ENCODE measurements around the gene ROCK1.

Gene ROCK1

GRCh38 chr18:21101172-21101571, 10.4 kb downstream of the ROCK1 start:
- Histone ChIP-seq H3K27me3 (ENCODE audit: control insufficient read depth in 1 of 2, insufficient read depth in 2 of 2, low read length in 2 of 2) (no peaks in the 10 kb centered on the region), H3K36me3 (ENCODE audit: control insufficient read depth in 2 of 2, insufficient read depth in 2 of 2, low read length in 2 of 2) (no peaks in the 10 kb centered on the region), H3K4me1 (ENCODE audit: control insufficient read depth, insufficient read depth, low read length) (peaks cover 3% of the 10 kb centered on the region), H3K9ac (ENCODE audit: low read length in 2 of 2) (no peak overlapping the region), H3K4me3 (ENCODE audit: low read length in 2 of 2) (no peak overlapping the region), H3K9me3 (ENCODE audit: control insufficient read depth in 2 of 2, low read length in 2 of 2) (no peaks in the 10 kb centered on the region), H3K27ac (ENCODE audit: low read length) (no peak overlapping the region)

GRCh38 chr18:21100678-21101077, 10.9 kb downstream of the ROCK1 start:
- Histone ChIP-seq H3K27ac (ENCODE audit: low read length) (no peak overlapping the region), H3K4me1 (ENCODE audit: control insufficient read depth, insufficient read depth, low read length) (peaks cover 3% of the 10 kb centered on the region), H3K9me3 (ENCODE audit: control insufficient read depth in 2 of 2, low read length in 2 of 2) (no peaks in the 10 kb centered on the region), H3K4me3 (ENCODE audit: low read length in 2 of 2) (no peak overlapping the region), H3K36me3 (ENCODE audit: control insufficient read depth in 2 of 2, insufficient read depth in 2 of 2, low read length in 2 of 2) (no peaks in the 10 kb centered on the region), H3K9ac (ENCODE audit: low read length in 2 of 2) (no peak overlapping the region), H3K27me3 (ENCODE audit: control insufficient read depth in 1 of 2, insufficient read depth in 2 of 2, low read length in 2 of 2) (no peaks in the 10 kb centered on the region)

GRCh38 chr18:21100146-21100545, 11.5 kb downstream of the ROCK1 start:
- H3K9ac ChIP-seq (ENCODE audit: low read length in 2 of 2) = no peak overlapping the region
- H3K4me1 ChIP-seq (ENCODE audit: control insufficient read depth, insufficient read depth, low read length) = peaks cover 3% of the 10 kb centered on the region
- no peaks in the 10 kb centered on the region for H3K9me3 ChIP-seq (ENCODE audit: control insufficient read depth in 2 of 2, low read length in 2 of 2)

GRCh38 chr18:21099442-21099841, 12.2 kb downstream of the ROCK1 start:
- peaks cover 3% of the 10 kb centered on the region for H3K4me1 ChIP-seq (ENCODE audit: control insufficient read depth, insufficient read depth, low read length)
- no peaks in the 10 kb centered on the region for H3K27me3 ChIP-seq (ENCODE audit: control insufficient read depth in 1 of 2, insufficient read depth in 2 of 2, low read length in 2 of 2)
- H3K9me3 ChIP-seq (ENCODE audit: control insufficient read depth in 2 of 2, low read length in 2 of 2) = no peaks in the 10 kb centered on the region
- H3K4me3 ChIP-seq (ENCODE audit: low read length in 2 of 2) = no peak overlapping the region
- no peak overlapping the region for H3K9ac ChIP-seq (ENCODE audit: low read length in 2 of 2)
- H3K36me3 ChIP-seq (ENCODE audit: control insufficient read depth in 2 of 2, insufficient read depth in 2 of 2, low read length in 2 of 2) = no peaks in the 10 kb centered on the region
- H3K27ac ChIP-seq (ENCODE audit: low read length) = no peak overlapping the region

More at GRCh38 chr18:21100146-21100545, 11.5 kb downstream of the ROCK1 start:
- H3K4me3 ChIP-seq (ENCODE audit: low read length in 2 of 2) = no peak overlapping the region
- no peak overlapping the region for H3K27ac ChIP-seq (ENCODE audit: low read length)
- H3K36me3 ChIP-seq (ENCODE audit: control insufficient read depth in 2 of 2, insufficient read depth in 2 of 2, low read length in 2 of 2) = no peaks in the 10 kb centered on the region
- H3K27me3 ChIP-seq (ENCODE audit: control insufficient read depth in 1 of 2, insufficient read depth in 2 of 2, low read length in 2 of 2) = no peaks in the 10 kb centered on the region

GRCh38 chr18:21096760-21097159, 14.9 kb downstream of the ROCK1 start:
- H3K36me3 ChIP-seq (ENCODE audit: control insufficient read depth in 2 of 2, insufficient read depth in 2 of 2, low read length in 2 of 2) = no peaks in the 10 kb centered on the region
- no peak overlapping the region for H3K9ac ChIP-seq (ENCODE audit: low read length in 2 of 2)
- no peaks in the 10 kb centered on the region for H3K4me1 ChIP-seq (ENCODE audit: control insufficient read depth, insufficient read depth, low read length)

GRCh38 chr18:21093133-21093532, 18.5 kb downstream of the ROCK1 start:
- H3K9ac ChIP-seq (ENCODE audit: low read length in 2 of 2) = no peak overlapping the region
- H3K27me3 ChIP-seq (ENCODE audit: control insufficient read depth in 1 of 2, insufficient read depth in 2 of 2, low read length in 2 of 2) = no peaks in the 10 kb centered on the region
- H3K4me3 ChIP-seq (ENCODE audit: low read length in 2 of 2) = no peak overlapping the region
- no peaks in the 10 kb centered on the region for H3K9me3 ChIP-seq (ENCODE audit: control insufficient read depth in 2 of 2, low read length in 2 of 2)
- H3K4me1 ChIP-seq (ENCODE audit: control insufficient read depth, insufficient read depth, low read length) = no peaks in the 10 kb centered on the region
- H3K27ac ChIP-seq (ENCODE audit: low read length) = no peak overlapping the region
- no peaks in the 10 kb centered on the region for H3K36me3 ChIP-seq (ENCODE audit: control insufficient read depth in 2 of 2, insufficient read depth in 2 of 2, low read length in 2 of 2)

More at GRCh38 chr18:21096760-21097159, 14.9 kb downstream of the ROCK1 start:
- H3K4me3 ChIP-seq (ENCODE audit: low read length in 2 of 2) = no peak overlapping the region
- H3K9me3 ChIP-seq (ENCODE audit: control insufficient read depth in 2 of 2, low read length in 2 of 2) = no peaks in the 10 kb centered on the region
- no peaks in the 10 kb centered on the region for H3K27me3 ChIP-seq (ENCODE audit: control insufficient read depth in 1 of 2, insufficient read depth in 2 of 2, low read length in 2 of 2)
- H3K27ac ChIP-seq (ENCODE audit: low read length) = no peak overlapping the region

GRCh38 chr18:21090680-21091079, 20.9 kb downstream of the ROCK1 start:
- H3K9ac ChIP-seq (ENCODE audit: low read length in 2 of 2) = no peak overlapping the region
- H3K4me3 ChIP-seq (ENCODE audit: low read length in 2 of 2) = no peak overlapping the region
- no peaks in the 10 kb centered on the region for H3K4me1 ChIP-seq (ENCODE audit: control insufficient read depth, insufficient read depth, low read length)
- H3K36me3 ChIP-seq (ENCODE audit: control insufficient read depth in 2 of 2, insufficient read depth in 2 of 2, low read length in 2 of 2) = no peaks in the 10 kb centered on the region
- H3K27ac ChIP-seq (ENCODE audit: low read length) = no peak overlapping the region
- no peaks in the 10 kb centered on the region for H3K9me3 ChIP-seq (ENCODE audit: control insufficient read depth in 2 of 2, low read length in 2 of 2)
- H3K27me3 ChIP-seq (ENCODE audit: control insufficient read depth in 1 of 2, insufficient read depth in 2 of 2, low read length in 2 of 2) = no peaks in the 10 kb centered on the region

GRCh38 chr18:21085579-21086166, 25.9 kb downstream of the ROCK1 start:
- Histone ChIP-seq H3K4me3 (ENCODE audit: low read length in 2 of 2) (no peak overlapping the region), H3K27ac (ENCODE audit: low read length) (no peak overlapping the region), H3K27me3 (ENCODE audit: control insufficient read depth in 1 of 2, insufficient read depth in 2 of 2, low read length in 2 of 2) (no peaks in the 10 kb centered on the region), H3K9ac (ENCODE audit: low read length in 2 of 2) (no peak overlapping the region), H3K36me3 (ENCODE audit: control insufficient read depth in 2 of 2, insufficient read depth in 2 of 2, low read length in 2 of 2) (no peaks in the 10 kb centered on the region), H3K9me3 (ENCODE audit: control insufficient read depth in 2 of 2, low read length in 2 of 2) (no peaks in the 10 kb centered on the region), H3K4me1 (ENCODE audit: control insufficient read depth, insufficient read depth, low read length) (no peaks in the 10 kb centered on the region)

- H3K4me1 ChIP-seq (ENCODE audit: control insufficient read depth, insufficient read depth, low read length) = no peaks in the 10 kb centered on the region
- no peaks in the 10 kb centered on the region for H3K27me3 ChIP-seq (ENCODE audit: control insufficient read depth in 1 of 2, insufficient read depth in 2 of 2, low read length in 2 of 2)
- no peak overlapping the region for H3K9ac ChIP-seq (ENCODE audit: low read length in 2 of 2)
- no peaks in the 10 kb centered on the region for H3K9me3 ChIP-seq (ENCODE audit: control insufficient read depth in 2 of 2, low read length in 2 of 2)
- H3K27ac ChIP-seq (ENCODE audit: low read length) = no peak overlapping the region
- no peaks in the 10 kb centered on the region for H3K36me3 ChIP-seq (ENCODE audit: control insufficient read depth in 2 of 2, insufficient read depth in 2 of 2, low read length in 2 of 2)
- H3K4me3 ChIP-seq (ENCODE audit: low read length in 2 of 2) = no peak overlapping the region
These were observed 27.0 kb downstream of the ROCK1 start for GRCh38 chr18:21084511-21085078.

GRCh38 chr18:21083017-21083416, 28.6 kb downstream of the ROCK1 start:
- no peaks in the 10 kb centered on the region for H3K36me3 ChIP-seq (ENCODE audit: control insufficient read depth in 2 of 2, insufficient read depth in 2 of 2, low read length in 2 of 2)
- H3K4me1 ChIP-seq (ENCODE audit: control insufficient read depth, insufficient read depth, low read length) = peaks cover 3% of the 10 kb centered on the region
- H3K4me3 ChIP-seq (ENCODE audit: low read length in 2 of 2) = no peak overlapping the region
- no peaks in the 10 kb centered on the region for H3K27me3 ChIP-seq (ENCODE audit: control insufficient read depth in 1 of 2, insufficient read depth in 2 of 2, low read length in 2 of 2)
- H3K9me3 ChIP-seq (ENCODE audit: control insufficient read depth in 2 of 2, low read length in 2 of 2) = no peaks in the 10 kb centered on the region
- H3K27ac ChIP-seq (ENCODE audit: low read length) = no peak overlapping the region
- no peak overlapping the region for H3K9ac ChIP-seq (ENCODE audit: low read length in 2 of 2)

GRCh38 chr18:21081426-21081825, 30.2 kb downstream of the ROCK1 start:
- H3K4me3 ChIP-seq (ENCODE audit: low read length in 2 of 2) = no peak overlapping the region
- peaks cover 3% of the 10 kb centered on the region for H3K4me1 ChIP-seq (ENCODE audit: control insufficient read depth, insufficient read depth, low read length)
- no peaks in the 10 kb centered on the region for H3K9me3 ChIP-seq (ENCODE audit: control insufficient read depth in 2 of 2, low read length in 2 of 2)
- no peaks in the 10 kb centered on the region for H3K36me3 ChIP-seq (ENCODE audit: control insufficient read depth in 2 of 2, insufficient read depth in 2 of 2, low read length in 2 of 2)
- H3K27me3 ChIP-seq (ENCODE audit: control insufficient read depth in 1 of 2, insufficient read depth in 2 of 2, low read length in 2 of 2) = no peaks in the 10 kb centered on the region
- no peak overlapping the region for H3K9ac ChIP-seq (ENCODE audit: low read length in 2 of 2)
- H3K27ac ChIP-seq (ENCODE audit: low read length) = no peak overlapping the region

All from stomach smooth muscle (tissue), 2 donors.